GM21390 (cell line): ENCODE results near the gene ATAD3A.
"Not testable (repeated sequence)": the region's sequence is repeated elsewhere in the genome, so short reads cannot be mapped to it uniquely, and the experiment has no call there.

ENCODE experiments used
- ATAC-seq: cut with Tn5 transposase; IDR thresholded peaks from one replicate; pipeline ENCODE4 v1.9.1; 2021; ENCODE audit not compliant: unreplicated experiment

Gene ATAD3A

DNA sequence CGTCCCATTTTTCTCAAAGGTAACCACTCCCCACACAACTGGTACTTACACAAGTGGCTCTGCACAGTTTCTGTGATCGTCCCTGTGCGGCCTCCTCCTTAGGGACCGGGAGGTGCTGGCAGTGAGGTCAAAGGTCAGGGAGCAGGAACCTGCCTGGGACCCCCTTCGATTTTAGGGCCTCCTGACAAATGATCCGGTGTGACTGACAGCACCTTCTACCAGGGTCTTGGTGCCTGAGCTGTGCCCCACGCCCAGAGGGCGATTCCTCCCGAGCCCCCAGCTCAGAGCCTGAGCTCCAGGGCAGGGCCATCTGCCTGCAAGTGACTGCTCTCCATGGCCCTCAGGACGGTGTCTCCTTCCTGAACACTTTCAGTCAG, 40.3 kb downstream of the ATAD3A start:
- ATAC-seq: no peak

DNA sequence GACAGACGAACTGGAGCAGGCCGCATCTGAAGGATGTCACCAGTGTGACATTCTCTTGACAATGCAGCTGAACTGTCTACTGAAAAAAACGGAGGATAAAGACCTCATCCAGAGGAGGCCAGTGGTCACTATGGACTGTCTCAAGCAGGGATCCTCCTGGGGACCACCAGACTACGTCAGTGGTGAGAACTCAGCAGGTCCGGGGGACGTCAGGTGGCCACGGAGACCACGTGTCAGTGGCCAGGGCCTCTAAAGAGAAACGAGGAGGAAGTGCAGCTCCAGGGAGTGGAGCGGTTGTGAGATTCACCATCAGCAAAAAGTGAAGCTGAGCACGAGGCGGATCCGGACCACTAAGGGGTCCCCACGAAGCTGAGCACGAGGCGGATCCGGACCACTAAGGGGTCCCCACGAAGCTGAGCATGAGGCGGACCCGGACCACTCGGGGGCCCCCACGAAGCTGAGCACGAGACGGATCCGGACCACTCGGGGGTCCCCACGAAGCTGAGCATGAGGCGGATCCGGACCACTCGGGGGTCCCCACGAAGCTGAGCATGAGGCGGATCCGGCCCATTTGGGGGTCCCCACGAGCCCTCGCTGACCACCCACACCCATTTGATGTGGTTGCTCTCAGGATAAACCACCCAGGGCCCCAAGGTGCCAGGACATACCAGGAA, 42.0 kb downstream of the ATAD3A start:
- ATAC-seq: no peak

DNA sequence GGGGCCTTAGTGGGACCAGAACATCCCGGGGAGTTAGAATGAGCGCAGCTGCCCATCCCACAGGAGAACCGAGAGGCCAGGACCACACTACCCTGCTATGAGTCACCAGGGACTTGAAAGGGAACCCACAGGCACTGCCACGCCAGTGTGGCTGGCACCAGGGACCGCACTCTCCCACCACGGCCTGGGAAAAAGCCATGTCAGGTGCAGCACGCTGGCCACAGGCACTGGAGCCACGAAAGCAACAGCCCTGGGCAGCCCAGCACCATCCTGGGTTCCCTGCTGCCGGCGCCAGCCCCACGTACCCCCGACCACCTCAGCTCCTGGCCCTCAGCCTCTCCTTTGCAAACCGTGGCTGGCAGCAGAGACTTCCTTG, 42.6 kb downstream of the ATAD3A start:
- no peak for ATAC-seq

DNA sequence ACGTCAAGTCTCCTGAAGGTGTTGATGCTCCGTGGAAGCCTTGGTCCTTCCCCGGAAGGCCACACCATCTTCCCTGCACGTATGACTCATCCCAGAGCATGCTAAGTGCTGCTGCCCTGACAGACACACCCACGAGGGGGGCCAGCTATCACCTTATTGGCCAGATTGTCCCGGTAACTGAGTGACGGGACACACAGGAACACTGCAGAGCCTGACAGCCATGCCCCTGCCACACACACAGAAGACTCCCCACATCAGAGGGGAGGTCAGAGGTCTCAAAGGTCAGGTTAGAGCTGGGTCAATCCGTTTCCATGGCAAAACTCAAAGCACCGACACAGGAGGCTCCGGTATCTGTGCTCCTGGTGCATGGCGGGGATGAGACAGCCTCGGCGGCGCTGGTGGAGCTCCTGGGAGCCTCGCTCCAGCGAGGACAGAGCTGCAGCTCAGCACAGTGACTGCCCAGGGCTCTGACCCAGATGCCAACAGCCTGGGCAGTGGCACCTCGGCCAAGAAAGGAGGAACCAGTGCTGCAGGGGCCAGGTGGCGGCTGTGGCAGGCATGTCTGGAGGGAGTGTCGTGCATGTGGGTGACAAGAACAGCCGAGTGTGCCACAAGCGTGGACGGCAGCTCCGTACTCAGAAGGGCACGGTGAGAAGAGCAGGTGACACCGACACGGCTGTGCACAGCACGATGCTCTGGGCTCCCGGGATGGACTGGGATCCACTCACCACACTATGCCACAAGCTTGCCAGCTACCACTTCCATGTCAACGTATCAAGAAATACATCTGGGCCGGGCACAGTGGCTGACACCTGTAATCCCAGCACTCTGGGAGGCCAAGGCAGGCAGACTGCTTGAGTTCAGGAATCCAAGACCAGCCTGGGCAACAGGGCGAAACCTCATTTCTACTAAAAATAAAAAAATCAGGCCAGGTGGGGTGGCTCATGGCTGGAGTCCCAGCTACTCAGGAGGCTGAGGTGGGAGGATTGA, 43.3 kb downstream of the ATAD3A start:
- no peak for ATAC-seq

DNA sequence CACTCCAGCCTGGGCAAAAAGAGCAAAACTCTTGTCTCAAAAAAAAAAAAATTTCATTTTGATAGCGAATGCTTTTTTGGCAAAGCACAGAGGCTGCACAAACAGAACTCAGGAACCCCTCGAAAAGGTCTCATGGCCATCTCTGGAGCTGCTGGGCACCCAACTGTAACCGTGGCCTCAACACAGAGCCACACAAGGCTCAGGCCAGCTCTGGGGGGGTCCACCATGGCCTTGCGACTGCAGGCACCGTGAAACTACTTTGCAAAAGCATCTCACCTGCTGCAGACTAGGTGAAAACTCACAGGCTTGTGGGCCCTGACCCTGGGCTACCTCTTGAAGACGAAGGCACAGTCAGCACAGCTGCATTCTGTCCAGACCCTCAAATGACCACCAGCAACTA, 44.5 kb downstream of the ATAD3A start:
- no peak for ATAC-seq

DNA sequence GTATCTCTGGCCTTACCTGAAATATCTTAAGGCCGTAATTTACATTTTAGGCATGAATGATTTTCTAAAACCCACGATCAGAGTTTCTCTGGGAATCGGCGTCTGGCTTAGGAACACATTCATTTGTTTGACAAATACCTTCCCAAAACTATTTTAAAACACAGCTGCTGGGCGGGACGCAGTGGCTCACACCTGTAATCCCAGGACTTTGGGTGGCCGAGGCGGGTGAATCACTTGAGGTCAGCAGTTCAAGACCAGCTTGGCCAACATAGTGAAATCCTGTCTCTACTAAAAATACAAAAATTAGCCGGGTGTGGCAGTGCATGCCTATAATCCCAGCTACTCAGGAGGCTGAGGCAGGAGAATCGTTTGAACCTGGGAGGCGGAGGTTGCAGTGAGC, 45.0 kb downstream of the ATAD3A start:
- ATAC-seq: not testable (repeated sequence)

DNA sequence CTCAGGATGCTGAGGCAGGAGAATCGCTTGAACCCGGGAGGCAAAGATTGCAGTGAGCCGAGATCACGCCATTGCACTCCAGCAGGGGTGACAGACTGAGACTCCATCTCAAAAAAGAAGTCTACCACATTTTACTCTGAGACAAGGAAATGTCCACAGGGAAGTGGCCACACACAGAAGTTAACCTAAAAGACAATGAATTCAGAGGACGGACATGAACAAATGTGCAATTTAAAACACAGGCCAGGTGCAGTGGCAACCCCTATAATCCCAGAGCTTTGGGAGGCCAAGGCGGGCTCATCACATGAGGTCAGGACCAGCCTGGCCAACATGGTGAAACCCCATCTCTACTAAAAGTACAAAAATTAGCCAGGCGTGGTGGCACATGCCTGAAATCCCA, 45.7 kb downstream of the ATAD3A start:
- ATAC-seq: not testable (repeated sequence)

DNA sequence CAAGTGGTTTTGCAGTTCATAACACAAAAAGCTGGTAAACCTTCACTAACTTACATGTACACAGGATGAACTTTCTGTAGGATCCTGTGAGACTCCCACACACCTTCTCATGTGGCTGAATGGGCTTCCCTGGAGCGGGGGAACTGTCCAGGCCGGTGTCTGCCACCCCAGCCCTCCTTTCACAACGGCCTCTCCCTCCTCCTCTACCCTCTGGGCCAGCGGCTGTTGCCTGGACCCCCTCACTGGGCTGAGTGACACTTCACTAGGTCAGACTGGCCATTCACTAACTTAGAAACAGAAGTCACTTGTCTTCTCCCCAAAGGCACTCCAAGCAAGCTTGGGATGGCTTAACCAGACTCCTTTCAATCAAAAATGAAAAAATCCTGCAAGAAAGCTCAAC, 46.6 kb downstream of the ATAD3A start:
- no peak for ATAC-seq

DNA sequence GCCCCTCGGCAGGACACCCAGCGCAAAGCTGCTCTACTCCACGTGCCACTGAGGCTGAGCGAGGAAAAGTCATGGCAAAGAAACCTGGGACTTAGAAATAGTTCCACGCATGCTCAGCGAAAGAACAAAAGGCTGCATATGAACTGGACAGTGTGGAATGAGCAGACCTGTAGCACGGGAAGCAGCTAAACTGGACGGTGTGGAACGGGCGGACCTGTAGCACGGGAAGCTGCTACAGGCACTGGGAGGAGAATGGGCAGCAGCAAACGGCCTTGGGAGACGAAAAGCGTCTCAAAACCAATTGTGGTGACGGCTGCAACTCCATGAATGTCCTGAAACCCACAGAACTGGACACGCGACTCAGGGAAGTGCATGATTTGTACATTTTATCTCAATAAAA, 47.1 kb downstream of the ATAD3A start:
- no peak for ATAC-seq

DNA sequence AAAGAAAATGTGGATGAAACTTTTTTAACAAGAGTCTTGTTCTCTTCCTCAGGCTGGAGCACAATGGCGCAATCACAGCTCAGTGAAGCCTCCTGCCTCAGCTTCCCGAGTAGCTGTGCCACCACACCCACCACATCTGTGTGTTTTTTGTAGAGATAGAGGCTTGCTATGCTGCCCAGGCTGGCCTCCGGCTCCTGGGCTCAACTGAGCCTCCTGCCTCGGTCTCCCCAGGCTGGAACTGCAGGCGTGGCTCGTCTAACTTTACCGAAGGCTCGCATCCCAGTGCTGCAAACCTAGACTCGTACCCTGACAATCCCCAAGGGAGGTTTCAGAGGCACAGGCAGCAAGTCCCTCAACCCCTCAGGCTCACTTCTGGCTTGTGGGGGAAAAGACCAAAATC, 48.2 kb downstream of the ATAD3A start:
- ATAC-seq: no peak

DNA sequence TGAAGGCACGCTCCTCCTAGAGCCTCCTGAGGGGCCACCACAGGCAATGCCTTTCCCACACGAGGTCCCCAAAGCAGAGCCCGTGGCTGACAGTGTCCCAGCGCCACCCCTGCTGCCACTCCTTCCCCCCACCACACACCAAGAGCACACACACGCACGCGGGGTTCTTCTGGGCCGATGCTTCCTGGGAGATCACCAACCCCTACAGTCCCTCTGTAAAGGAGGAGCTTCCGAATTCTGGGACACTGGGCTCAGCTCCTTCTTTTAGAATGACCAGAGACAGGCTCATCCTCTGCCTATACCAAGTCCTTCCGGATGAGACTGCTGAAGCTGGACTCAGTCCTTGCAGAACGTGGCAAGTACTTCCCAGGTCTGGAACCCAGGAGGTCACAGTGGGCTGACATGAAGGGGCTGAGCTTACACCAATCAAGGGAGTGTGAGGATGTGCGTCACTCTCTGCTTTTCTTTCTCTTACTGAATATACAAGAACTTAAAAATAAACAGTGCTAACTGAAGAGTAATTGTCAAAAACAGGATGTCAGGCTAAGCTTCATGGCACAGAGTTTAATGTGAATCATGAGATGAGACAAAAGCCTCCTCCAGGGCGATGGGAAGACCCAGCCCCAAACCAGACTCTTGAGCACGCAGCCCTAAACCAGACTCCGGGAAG, 50.0 kb downstream of the ATAD3A start:
- ATAC-seq: no peak

DNA sequence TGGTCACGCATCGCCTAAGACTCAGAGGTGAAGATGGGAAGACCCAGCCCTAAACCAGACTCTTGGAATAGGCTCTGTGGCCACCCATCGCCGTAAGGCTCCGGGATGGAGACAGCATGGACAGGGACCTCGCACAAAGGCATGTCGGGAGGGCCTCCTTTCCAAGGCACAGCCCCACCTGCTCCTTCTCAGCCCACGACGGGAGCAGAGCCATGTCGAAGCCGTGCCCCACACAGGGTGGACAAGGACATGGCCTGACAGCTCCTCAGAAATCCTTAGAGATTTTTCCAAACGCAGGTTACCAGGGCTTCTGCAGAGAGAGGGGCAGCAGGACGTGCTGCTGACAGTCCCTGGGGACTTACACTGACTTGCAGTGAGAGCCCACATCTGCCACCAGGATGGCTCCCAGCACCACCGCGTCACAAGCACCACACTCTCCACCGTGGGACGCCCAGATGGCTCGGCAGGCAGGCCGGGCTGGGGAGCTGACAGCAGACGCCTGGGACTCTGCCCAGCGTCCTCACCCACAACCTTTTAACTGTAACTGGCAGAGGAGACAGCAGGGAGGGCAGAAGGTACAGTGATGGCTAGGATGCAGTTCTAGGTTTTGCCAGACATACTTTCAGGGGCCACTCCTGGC, 50.7 kb downstream of the ATAD3A start:
- ATAC-seq: no peak

DNA sequence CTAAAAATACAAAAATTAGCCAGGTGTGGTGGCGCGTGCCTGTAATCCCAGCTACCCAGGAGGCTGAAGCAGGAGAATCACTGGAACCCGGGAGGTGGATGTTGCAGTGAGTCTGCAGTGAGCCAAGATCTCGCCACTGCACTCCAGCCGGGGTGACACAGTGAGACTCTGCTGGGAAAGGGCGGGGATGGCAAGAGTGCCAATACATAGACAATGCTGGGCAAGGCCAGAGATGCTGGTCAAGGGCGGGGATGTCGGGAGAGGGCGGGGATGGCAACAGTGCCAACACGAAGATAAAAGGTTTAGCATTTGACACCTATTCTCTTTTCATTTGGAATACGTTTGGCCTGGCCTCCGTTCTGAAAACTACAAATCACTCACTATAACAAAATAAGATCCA, 51.7 kb downstream of the ATAD3A start:
- no peak for ATAC-seq

DNA sequence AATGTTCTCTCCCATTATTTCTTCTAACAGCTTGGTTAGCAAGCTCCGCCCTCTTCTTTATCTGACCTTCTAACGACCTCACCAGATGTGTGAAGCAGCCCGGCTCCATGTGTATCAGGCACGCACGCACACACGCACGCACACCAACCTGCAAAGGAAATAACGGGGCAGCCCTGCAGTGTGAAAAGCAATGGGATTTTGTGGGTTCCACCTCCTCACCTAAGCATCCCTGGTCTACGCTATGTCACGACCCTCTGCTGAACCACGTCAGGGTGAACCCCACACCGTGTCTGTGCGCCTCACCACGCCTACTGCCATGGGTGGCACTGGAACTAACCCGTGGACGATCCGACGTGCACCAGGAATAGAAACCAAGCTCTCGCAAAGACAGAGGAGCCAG, 52.3 kb downstream of the ATAD3A start:
- ATAC-seq: no peak

DNA sequence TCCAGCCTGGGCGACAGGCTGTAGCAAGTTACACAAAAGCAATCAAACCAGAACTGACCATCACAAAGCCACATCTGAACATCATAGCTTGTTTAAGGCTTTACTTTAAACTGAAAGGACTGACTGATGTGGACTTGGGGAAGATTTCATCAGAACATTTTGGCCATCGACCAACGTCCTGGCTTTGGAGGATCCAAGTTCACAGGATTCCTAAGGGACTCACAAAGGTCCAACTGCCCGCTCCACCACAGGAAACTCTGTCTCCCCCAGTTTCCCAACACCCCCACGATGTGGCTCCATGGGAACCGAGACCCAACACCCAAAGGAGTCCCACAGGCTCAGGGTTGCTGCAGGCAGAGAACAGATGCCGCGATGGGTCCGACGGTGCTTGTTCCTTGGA, 53.4 kb downstream of the ATAD3A start:
- ATAC-seq: no peak

DNA sequence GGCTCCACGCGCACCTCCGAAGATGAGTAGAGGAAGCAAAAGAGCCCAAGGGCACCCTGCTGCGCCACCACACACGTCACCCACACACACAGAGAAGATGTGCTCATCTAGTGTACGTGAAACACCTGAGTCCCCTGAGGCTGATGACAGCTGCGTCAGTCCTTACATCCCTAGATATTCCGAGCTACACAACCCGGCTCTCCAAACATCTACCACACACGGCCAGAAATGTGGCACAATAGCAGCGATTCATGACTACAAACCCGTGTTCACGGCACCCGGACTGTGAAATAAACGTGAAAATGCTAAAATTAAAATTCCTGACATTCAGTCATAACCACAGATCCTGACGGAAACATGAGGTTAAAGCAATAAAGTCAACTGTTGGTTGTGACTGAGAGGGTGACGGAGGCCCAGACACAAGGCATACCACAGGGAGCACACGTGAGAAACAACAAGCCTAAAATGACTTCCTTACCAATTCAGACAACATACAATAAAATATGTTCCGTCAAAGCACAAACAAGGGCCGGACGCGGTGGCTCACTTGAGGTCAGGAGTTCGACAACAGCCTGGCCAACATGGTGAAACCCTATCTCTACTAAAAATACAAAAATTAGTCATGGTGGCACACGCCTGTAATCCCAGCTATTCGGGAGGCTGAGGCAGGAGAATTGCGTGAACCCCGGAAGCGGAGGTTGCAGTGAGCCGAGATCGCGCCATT, 55.4 kb downstream of the ATAD3A start:
- no peak for ATAC-seq

DNA sequence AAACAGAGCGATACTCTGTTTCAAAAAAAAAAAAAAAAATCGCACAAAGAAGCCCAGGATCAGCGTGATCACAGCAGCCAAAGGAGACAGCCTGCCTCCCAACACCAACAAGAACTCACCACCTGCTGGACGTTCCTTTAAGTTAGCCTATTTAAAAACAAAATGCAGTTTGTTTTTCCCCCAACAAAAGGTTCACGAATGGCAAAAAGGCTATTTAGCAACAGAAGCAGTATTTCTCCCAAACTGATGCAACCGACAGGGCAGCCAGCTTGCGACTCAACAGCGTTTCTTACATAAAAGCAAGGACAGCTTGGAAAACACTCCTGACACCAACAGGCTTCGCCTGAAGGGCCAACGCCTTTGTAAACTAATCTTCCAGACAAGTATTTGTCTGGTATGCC, 55.9 kb downstream of the ATAD3A start:
- ATAC-seq: no peak

DNA sequence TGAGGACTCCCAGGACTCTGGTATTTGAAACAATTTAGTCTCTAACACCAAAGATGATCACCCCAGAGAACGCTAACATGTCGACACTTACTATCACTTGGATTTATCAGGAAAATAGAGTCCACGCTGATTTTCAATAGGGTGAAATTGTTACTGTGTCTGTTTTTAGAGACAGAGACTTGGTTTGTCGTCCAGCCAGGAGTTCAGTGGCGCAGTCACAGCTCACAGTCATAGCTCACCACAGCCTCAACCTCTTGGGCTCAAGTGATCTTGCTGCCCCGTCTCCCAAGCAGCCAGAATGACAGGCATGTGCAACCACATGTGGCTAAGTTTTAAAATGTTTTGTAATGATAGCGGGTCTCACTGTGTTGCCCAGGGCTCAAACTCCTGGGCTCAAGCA, 57.4 kb downstream of the ATAD3A start:
- ATAC-seq: no peak

DNA sequence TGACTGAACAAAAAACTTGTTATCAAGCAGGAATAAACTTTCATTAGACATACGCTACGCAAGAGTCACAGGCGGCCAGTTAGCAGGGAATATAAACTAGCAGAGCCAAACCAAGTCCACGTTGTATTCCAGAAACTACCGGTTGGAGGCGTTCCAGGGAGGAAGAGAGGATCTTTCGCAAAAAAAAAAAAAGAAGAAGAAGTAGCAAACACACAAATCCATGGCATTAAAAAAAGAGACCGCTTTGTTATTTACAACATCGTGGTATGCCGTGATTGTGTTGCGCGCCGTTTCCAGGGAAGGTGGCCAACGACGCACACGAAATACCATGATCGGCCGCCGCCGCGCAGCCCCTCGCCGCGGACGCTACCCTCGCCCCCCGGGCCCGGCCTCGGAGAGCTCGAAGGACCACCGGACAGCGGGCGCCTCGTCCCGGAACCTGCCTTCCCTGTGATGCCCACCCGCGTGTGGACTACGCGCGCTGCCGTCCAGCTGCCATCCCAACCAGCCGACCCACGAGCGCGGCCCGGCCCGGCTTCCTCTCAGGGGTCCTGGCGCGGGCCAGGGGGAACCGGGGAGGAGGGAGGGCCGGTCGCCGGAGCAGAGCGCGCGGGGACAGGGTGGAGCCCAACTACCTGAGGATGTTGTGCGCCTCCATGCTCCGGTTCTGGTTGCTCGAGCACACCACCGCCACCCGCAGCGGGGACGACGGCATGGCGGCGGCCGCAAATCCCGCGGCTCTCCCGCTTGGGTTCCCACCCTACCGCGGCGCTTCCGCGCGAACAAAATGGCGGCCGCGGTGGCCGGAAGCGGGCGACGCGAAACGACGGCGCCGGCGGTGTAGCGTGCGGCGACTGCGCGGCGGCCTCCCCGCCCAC, 62.1 kb downstream of the ATAD3A start:
- ATAC-seq: peak; percentile 61
